Cardiac septum (tissue), 1 donor: ENCODE data around the gene KNG1. TPM values are rescaled to one million over a fixed set of nuclear protein-coding genes. Genes with fewer than 3 reads are reported as not detected.

ENCODE experiments used
- DNase-seq: peaks from one replicate; pipeline ENCODE4 v3.0.0-alpha.2; 2020; ENCODE audit warnings: low spot score
- intact Hi-C: fragments of 100-400 bp; cut with DNase I; formaldehyde crosslinking; loops from one replicate; pipeline ENCODE4 v1.14.0; 2022
- microRNA-seq: library from miRNA; unstranded; fragments of <30 nt; microRNA quantifications from one replicate; pipeline ENCODE4 v1.2.0, GENCODE V29; 2020
- total RNA-seq: library from RNA; stranded (reverse); fragmentation: NEBNext Ultra II Directional; extraction: Animal tissue kit (Norgen Biotek cat#: 25700); gene quantifications from one replicate; pipeline ENCODE4 v1.2.1, GENCODE V29; 2021
- donor health status: DM: no; HTN: no; CAD: no.

The KNG1 gene
- total RNA-seq, 1 donor from 2014 or later: not detected

- intact Hi-C loops: no loop called here
- DNase-seq: no peak
Measured at GRCh38 chr3:186790261-186790981, 73.3 kb downstream of the KNG1 start.

Small RNA genes lying within 50 kb of the gene (microRNA-seq; reads per million reads assigned to microRNA genes)
- 2.2 reads per million for gene MIR1248

Other genes starting within 250 kb of the KNG1 start
- gene CRYGS, start 173.0 kb upstream of the KNG1 start, total RNA-seq: 1.8 TPM
- 7.8 TPM for gene TBCCD1, start 150.0 kb upstream of the KNG1 start, total RNA-seq
- 34.3 TPM for gene DNAJB11, start 146.6 kb upstream of the KNG1 start, total RNA-seq
- not detected for gene AHSG, start 104.3 kb upstream of the KNG1 start, total RNA-seq
- not detected for gene FETUB, start 77.0 kb upstream of the KNG1 start, total RNA-seq
- not detected for gene HRG, start 51.3 kb upstream of the KNG1 start, total RNA-seq
- gene EIF4A2, start 66.2 kb downstream of the KNG1 start, total RNA-seq: 361 TPM
- 6.4 TPM for gene RFC4, start 89.1 kb downstream of the KNG1 start, total RNA-seq
- 1.5 TPM for gene ADIPOQ, start 125.4 kb downstream of the KNG1 start, total RNA-seq
- gene ST6GAL1, start 213.2 kb downstream of the KNG1 start, total RNA-seq: 61.8 TPM